A549 (cell line): ENCODE data around the gene LIG3. TPM values are rescaled to one million over a fixed set of nuclear protein-coding genes. Genes with fewer than 3 reads are reported as not detected.

Experiments used
- ATAC-seq, 2 experiments: fragments of 200-7000 bp in 1 of 2; fragments of >200 bp in 1 of 2; cut with Nextera tagmentation in 1 of 2; cut with Tn5 transposase in 1 of 2; 3 replicates each; pipeline versions ENCODE4 v1.8.0 to v1.9.1; 2018 to 2020; ENCODE audit warnings: mild to moderate bottlenecking in 1 of 2, moderate library complexity in 1 of 2
- CTCF ChIA-PET: fragments of 300-600 bp; sonication (Branson Sonifier 250); formaldehyde crosslinking; extraction: SDS; loops from one replicate; lab custom pipeline; 2021; ENCODE audit warnings: antibody characterized with exemption, inconsistent platforms; lab: Yijun Ruan, JAX
- POLR2A ChIA-PET: fragments of 350-600 bp; formaldehyde crosslinking; extraction: SDS; loops from one replicate; lab custom pipeline; 2021; ENCODE audit warnings: antibody characterized with exemption, inconsistent platforms; lab: Yijun Ruan, JAX
- DNase-seq, 2 experiments: peaks; one replicate each; pipeline versions ENCODE4 v3.0.0 to v3.0.0-alpha.2; 2011 to 2016; ENCODE audit warnings: low read depth in 1 of 2, low spot score in 1 of 2
- FAIRE-seq: peaks from 2 replicates; lab custom pipeline; 2011; peaks lifted over from hg19 to GRCh38; lab: Jason Lieb, UNC
- H3K27ac ChIP-seq, 2 experiments: fragments of >200 bp; sonication (Bioruptor Twin); formaldehyde crosslinking; 3 replicates each; pipeline ENCODE4 v1.5.1; 2016 to 2017
- H3K4me1 ChIP-seq: fragments of >200 bp; sonication (Bioruptor Twin); formaldehyde crosslinking; 3 replicates; pipeline ENCODE4 v1.6.1; 2016
- H3K4me2 ChIP-seq: fragments of >200 bp; sonication (Bioruptor Twin); formaldehyde crosslinking; 3 replicates; pipeline ENCODE4 v1.6.1; 2016
- H3K4me3 ChIP-seq: fragments of >200 bp; sonication (Bioruptor Twin); formaldehyde crosslinking; 3 replicates; pipeline ENCODE4 v1.5.1; 2016
- H3K9me3 ChIP-seq: fragments of >200 bp; sonication (Bioruptor Twin); formaldehyde crosslinking; 3 replicates; pipeline ENCODE4 v1.6.1; 2016
- BHLHE40 ChIP-seq: IDR thresholded peaks from 2 replicates; pipeline ENCODE4 v1.6.1; 2012; ENCODE audit warnings: low read depth, low read length, inconsistent platforms
- CBX2 ChIP-seq: fragments of 200-600 bp; sonication (generic); IDR thresholded peaks from 2 replicates; pipeline ENCODE4 v1.6.1; 2016; ENCODE audit warnings: low read depth, mild to moderate bottlenecking, borderline replicate concordance
- CBX8 ChIP-seq: fragments of 200-600 bp; sonication (generic); IDR thresholded peaks from 2 replicates; pipeline ENCODE4 v1.6.1; 2016
- CEBPB ChIP-seq, 2 experiments: fragments of >200 bp in 1 of 2; sonication (Bioruptor Twin) in 1 of 2; formaldehyde crosslinking in 1 of 2; IDR thresholded peaks; 2 replicates each; pipeline ENCODE4 v1.6.1; 2012 to 2016
- CHD2 ChIP-seq: fragments of 150-350 bp; IDR thresholded peaks from 2 replicates; pipeline ENCODE4 v1.6.1; 2014; ENCODE audit warnings: low read length; ENCODE audit not compliant: partially characterized antibody
- E2F6 ChIP-seq: IDR thresholded peaks from 2 replicates; pipeline ENCODE4 v1.6.1; 2012; ENCODE audit warnings: low read depth, borderline replicate concordance
- FOSB ChIP-seq: fragments of 250-450 bp; sonication (Bioruptor Pico); IDR thresholded peaks from 2 replicates; pipeline ENCODE4 v1.5.0; 2020; ENCODE audit warnings: mild to moderate bottlenecking, moderate library complexity
- FOXS1 ChIP-seq: fragments of 250-450 bp; sonication (Bioruptor Pico); IDR thresholded peaks from 2 replicates; pipeline ENCODE4 v1.5.0; 2020; ENCODE audit warnings: mild to moderate bottlenecking, moderate library complexity
- HES2 ChIP-seq: fragments of >200 bp; sonication (Bioruptor Twin); formaldehyde crosslinking; IDR thresholded peaks from 2 replicates; pipeline ENCODE4 v1.6.1; 2016
- HOXA7 ChIP-seq: fragments of 250-450 bp; sonication (Bioruptor Pico); IDR thresholded peaks from 2 replicates; pipeline ENCODE4 v1.5.0; 2020; ENCODE audit warnings: mild to moderate bottlenecking, moderate library complexity
- HOXB13 ChIP-seq: fragments of 250-450 bp; sonication (Bioruptor Pico); IDR thresholded peaks from 2 replicates; pipeline ENCODE4 v1.5.0; 2020; ENCODE audit warnings: low read depth, mild to moderate bottlenecking, moderate library complexity
- HOXB5 ChIP-seq: fragments of 250-450 bp; sonication (Bioruptor Pico); IDR thresholded peaks from 2 replicates; pipeline ENCODE4 v1.5.0; 2020; ENCODE audit warnings: mild to moderate bottlenecking, moderate library complexity
- JUNB ChIP-seq: fragments of >200 bp; sonication (Bioruptor Twin); formaldehyde crosslinking; IDR thresholded peaks from 2 replicates; pipeline ENCODE4 v1.6.1; 2016
- MAFK ChIP-seq: fragments of 450-650 bp; IDR thresholded peaks from 2 replicates; pipeline ENCODE4 v1.6.1; 2014; ENCODE audit not compliant: partially characterized antibody
- MYC ChIP-seq: IDR thresholded peaks from 2 replicates; pipeline ENCODE4 v1.6.1; 2012; ENCODE audit warnings: mild to moderate bottlenecking, inconsistent platforms, low read length, improper control_type of control experiment, borderline replicate concordance
- NFE2L2 ChIP-seq: fragments of 150-350 bp; conservative IDR thresholded peaks from 2 replicates; pipeline ENCODE4 v1.6.1; 2014; ENCODE audit warnings: low read length
- NR3C1 ChIP-seq: fragments of >200 bp; sonication (Bioruptor Twin); formaldehyde crosslinking; IDR thresholded peaks from 3 replicates; pipeline ENCODE4 v1.6.1; 2017
- PBX3 ChIP-seq: IDR thresholded peaks from 2 replicates; pipeline ENCODE4 v1.6.1; 2012
- POLR2A ChIP-seq: IDR thresholded peaks from 2 replicates; pipeline ENCODE4 v1.6.1; 2012; ENCODE audit warnings: mild to moderate bottlenecking, low read length
- RAD21 ChIP-seq, 2 experiments: fragments of >200 bp in 1 of 2; sonication (Bioruptor Twin) in 1 of 2; formaldehyde crosslinking in 1 of 2; IDR thresholded peaks in 1 of 2; conservative IDR thresholded peaks in 1 of 2; 2 replicates in 1 of 2; 3 replicates in 1 of 2; pipeline ENCODE4 v1.6.1; 2012 to 2018; ENCODE audit warnings: inconsistent platforms in 1 of 2
- RARB ChIP-seq: fragments of 250-450 bp; sonication (Bioruptor Pico); IDR thresholded peaks from 2 replicates; pipeline ENCODE4 v1.8.0; 2021; ENCODE audit warnings: mild to moderate bottlenecking, moderate library complexity
- RFX5 ChIP-seq: fragments of 450-650 bp; IDR thresholded peaks from 2 replicates; pipeline ENCODE4 v1.7.1; 2014; ENCODE audit warnings: antibody characterized with exemption, mild to moderate bottlenecking, moderate library complexity
- SMC3 ChIP-seq: fragments of >200 bp; sonication (Bioruptor Twin); formaldehyde crosslinking; IDR thresholded peaks from 3 replicates; pipeline ENCODE4 v1.6.1; 2018; ENCODE audit warnings: inconsistent platforms
- USF2 ChIP-seq: fragments of 450-650 bp; IDR thresholded peaks from 2 replicates; pipeline ENCODE4 v1.6.1; 2014; ENCODE audit warnings: antibody characterized with exemption
- ZFP36 ChIP-seq: fragments of 450-650 bp; IDR thresholded peaks from 2 replicates; pipeline ENCODE4 v1.6.1; 2014; ENCODE audit warnings: borderline replicate concordance; ENCODE audit not compliant: partially characterized antibody
- ZNF302 ChIP-seq: fragments of 250-450 bp; sonication (Bioruptor Pico); IDR thresholded peaks from 2 replicates; pipeline ENCODE4 v1.9.0; 2021; ENCODE audit warnings: inconsistent platforms, mild to moderate bottlenecking, moderate library complexity
- ZSCAN20 ChIP-seq: fragments of 250-450 bp; sonication (Bioruptor Pico); IDR thresholded peaks from 2 replicates; pipeline ENCODE4 v1.8.0; 2022; ENCODE audit warnings: mild to moderate bottlenecking, moderate library complexity
- WGBS: methylation state at CpG from one replicate; pipeline ENCODE4 v1.1.6; 2017; ENCODE audit errors: missing lambda C conversion rate; 5-methylcytosine and 5-hydroxymethylcytosine counted together
- polyA minus RNA-seq: library from RNA; depleted of rRNA, polyadenylated mRNA; stranded (reverse); fragments of >200 nt; gene quantifications from 2 replicates; pipeline ENCODE4 v1.2.3, GENCODE V29; 2011; rRNA and poly(A)+ RNA removed
- polyA plus RNA-seq, 4 experiments: library from polyadenylated mRNA; depleted of rRNA in 3 of 4; stranded (reverse); fragments of >200 nt; fragmentation: RNase III in 1 of 4; extraction: RNeasy Plus Mini Kit Qiagen cat#74134 plus additional on column Dnase treatment in 1 of 4; gene quantifications; 2 replicates in 3 of 4; 3 replicates in 1 of 4; pipeline ENCODE4 v1.2.3, GENCODE V29; 2011 to 2017
- TF ChIP-seq, protein P1 (sequence below): IDR thresholded peaks from 2 replicates; pipeline ENCODE4 v1.6.1; 2012
- TF ChIP-seq, protein P2 (sequence below): fragments of >200 bp; sonication (Bioruptor Twin); formaldehyde crosslinking; IDR thresholded peaks from 3 replicates; pipeline ENCODE4 v1.6.1; 2016

LIG3 gene
- polyA plus RNA-seq (2011; rRNA removed): 56.8 and 63.4 TPM in 2 replicates
- polyA plus RNA-seq (2012; cell fraction: cytosol; rRNA removed): 52.4 and 57.2 TPM in 2 replicates
- polyA plus RNA-seq (2012; cell fraction: nucleus; rRNA removed): 79.3 and 88.4 TPM in 2 replicates
- 35.6 to 40.2 TPM (median 36.3 TPM) in 3 replicates for polyA plus RNA-seq (2017; fragmentation: RNase III; extraction: RNeasy Plus Mini Kit Qiagen cat#74134 plus additional on column Dnase treatment)
- 115 and 134 TPM in 2 replicates for polyA minus RNA-seq

DNA sequence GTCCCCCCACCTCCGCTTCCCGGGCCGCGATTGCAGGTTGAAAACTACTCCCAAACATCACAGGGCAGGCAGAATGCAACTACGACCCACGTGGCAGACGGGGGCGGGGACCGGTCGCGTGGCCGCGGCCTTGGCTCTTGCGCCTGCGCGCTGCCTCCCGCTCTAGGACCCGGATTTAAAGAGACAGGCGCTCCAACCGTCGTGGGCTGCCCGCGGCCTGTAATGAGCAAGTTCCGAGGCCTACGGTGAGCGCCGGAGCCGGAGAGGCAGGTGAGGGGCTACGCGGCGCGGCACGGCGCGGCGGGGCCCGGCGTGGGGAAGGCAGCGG is at the start of gene LIG3:
Gene LIG3 (plus strand): TSS at position 160 of the 328 bp plus-strand sequence. CDS start 2,494 bp downstream, outside the sequence.
- ChIA-PET CTCF (interaction anchor here (0.7 to 7.5 kb wide), 11 partner anchors 11 to 560 kb away, joined by 3 to 43 read pairs (median 5); partner anchors contain the start of gene RAD51D), POLR2A (interaction anchor here (0.5 to 3.3 kb wide), 16 partner anchors 10 to 810 kb away, joined by 3 to 20 read pairs (median 5); partner anchors contain the start of genes CCT6B, RFFL, UNC45B and ZNF830)
- H3K27ac ChIP-seq: peak within 1 kb of the TSS; percentile 94 to 97
- DNase-seq (peak; percentile 95 to 98), FAIRE-seq (no peak), ATAC-seq (peak; percentile 83 to 89)
- no peaks in the 10 kb centered on the region for H3K9me3 ChIP-seq
- WGBS: 0% methylated on average over 24 of the region's 39 CpGs
- H3K4me2 ChIP-seq: peak within 1 kb of the TSS; percentile 91
- H3K4me3 ChIP-seq: peak within 1 kb of the TSS; percentile 78
- H3K4me1 ChIP-seq: peaks cover 14% of the 10 kb centered on the region
- TF ChIP-seq SMC3 (no peak), FOSB (CRISPR knock-in tag) (peak; percentile 61; the same call in 1 of the 2 replicates), PBX3 (no peak), RFX5 (no peak), HOXA7 (CRISPR knock-in tag) (0 out of 2 replicates have a peak, but pooled peaks have one; percentile 67), ZNF302 (CRISPR knock-in tag) (no peak), CBX2 (no peak), ZFP36 (no peak), NR3C1 (no peak), USF2 (peak; percentile 91), NFE2L2 (no peak), HOXB5 (CRISPR knock-in tag) (0 out of 2 replicates have a peak, but pooled peaks have one; percentile 54), RARB (CRISPR knock-in tag) (no peak), MAFK (no peak), BHLHE40 (no peak), CHD2 (no peak), JUNB (no peak), HOXB13 (no peak), ZSCAN20 (CRISPR knock-in tag) (no peak), CBX8 (no peak), HES2 (no peak), MYC (peak; percentile 99), E2F6 (peak; percentile 88), CEBPB (IDR thresholded peaks at IDR 0.05) (0 out of 4 replicates have a peak, but pooled peaks of 1 of the 2 experiments have one; percentile 13), POLR2A (peak; percentile 85), FOXS1 (no peak), RAD21 (conservative IDR thresholded peaks at IDR 0.05 in 1 of 2, IDR thresholded peaks at IDR 0.05 in 1 of 2) (no peak)
- TF ChIP-seq, protein P1, sequence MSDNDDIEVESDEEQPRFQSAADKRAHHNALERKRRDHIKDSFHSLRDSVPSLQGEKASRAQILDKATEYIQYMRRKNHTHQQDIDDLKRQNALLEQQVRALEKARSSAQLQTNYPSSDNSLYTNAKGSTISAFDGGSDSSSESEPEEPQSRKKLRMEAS: peak; percentile 99
- TF ChIP-seq, protein P2, sequence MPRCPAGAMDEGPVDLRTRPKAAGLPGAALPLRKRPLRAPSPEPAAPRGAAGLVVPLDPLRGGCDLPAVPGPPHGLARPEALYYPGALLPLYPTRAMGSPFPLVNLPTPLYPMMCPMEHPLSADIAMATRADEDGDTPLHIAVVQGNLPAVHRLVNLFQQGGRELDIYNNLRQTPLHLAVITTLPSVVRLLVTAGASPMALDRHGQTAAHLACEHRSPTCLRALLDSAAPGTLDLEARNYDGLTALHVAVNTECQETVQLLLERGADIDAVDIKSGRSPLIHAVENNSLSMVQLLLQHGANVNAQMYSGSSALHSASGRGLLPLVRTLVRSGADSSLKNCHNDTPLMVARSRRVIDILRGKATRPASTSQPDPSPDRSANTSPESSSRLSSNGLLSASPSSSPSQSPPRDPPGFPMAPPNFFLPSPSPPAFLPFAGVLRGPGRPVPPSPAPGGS: no peak
